ENCODE results near the gene PRSS1.

GRCh38 chr7:142800699-142801260, 51.5 kb downstream of the PRSS1 start:
- TF ChIP-seq CTCF (IDR thresholded peaks at IDR 0.05): no peak
- no peak for TF ChIP-seq POLR2AphosphoS5 (IDR thresholded peaks at IDR 0.05)

All from breast epithelium (tissue), 3 donors.